ENCODE measurements around the gene GSDME. TPM values are rescaled to one million over a fixed set of nuclear protein-coding genes. Genes with fewer than 3 reads are reported as not detected.

The GSDME gene
- total RNA-seq, 1 experiment from 2014 or later, result 7.6 TPM

GRCh38 chr7:24706211-24707170 lies 50.8 kb downstream of the GSDME start:
- CTCF ChIA-PET, result no interaction called here
- Histone ChIP-seq H4K20me1 (ENCODE audit: insufficient read depth) (no peaks in the 10 kb centered on the region), H3K27ac (ENCODE audit: low read depth, low read length) (no peak overlapping the region), H3K4me2 (ENCODE audit: low read length) (no peak overlapping the region), H3K4me3 (replicated peaks in 1 of 2; ENCODE audit: low read depth in 1 of 2, low read length in 2 of 2) (no peak overlapping the region), H3K9me2 (ENCODE audit: insufficient read depth) (no peaks in the 10 kb centered on the region), H3K4me1 (ENCODE audit: control insufficient read depth in 1 of 2, insufficient read depth in 2 of 2, low read length in 2 of 2) (peaks cover 5 to 6% of the 10 kb centered on the region in 2 experiments), H3K27me3 (ENCODE audit: insufficient read depth, low read length) (no peaks in the 10 kb centered on the region), H3K36me3 (ENCODE audit: control insufficient read depth in 1 of 2, insufficient read depth in 2 of 2, low read length in 2 of 2) (0 out of 4 replicates have a peak, but pooled peaks cover 0 to 3% of the 10 kb centered on the region in 2 experiments), H3K9me3 (ENCODE audit: control insufficient read depth in 1 of 2, insufficient read depth in 1 of 2, low read depth in 1 of 2, low read length in 2 of 2) (no peaks in the 10 kb centered on the region), H3K9ac (ENCODE audit: low read length) (no peak overlapping the region), H2AFZ (ENCODE audit: low read depth, low read length, poor library complexity, severe bottlenecking) (no peak overlapping the region), H3K79me2 (ENCODE audit: insufficient read depth, low read length) (no peaks in the 10 kb centered on the region)
- DNase-seq (ENCODE audit: low read depth, low spot score) (no peak), ATAC-seq (no peak)
- intact Hi-C loops (cut with micrococcal nuclease), result no loop called here
- no TSS peak for BruUV-seq (replicated peaks)
- TF ChIP-seq SP1 (IDR thresholded peaks at IDR 0.05; ENCODE audit: low read depth) (no peak), ELF1 (IDR thresholded peaks at IDR 0.05; ENCODE audit: borderline replicate concordance, low read depth) (no peak), TCF7L2 (IDR thresholded peaks at IDR 0.05; ENCODE audit: borderline replicate concordance, extremely low read depth, insufficient read depth, insufficient read length) (no peak), ZFX (IDR thresholded peaks at IDR 0.05) (no peak), EZH2 (IDR thresholded peaks at IDR 0.05) (no peak), POLR2A (IDR thresholded peaks at IDR 0.05; ENCODE audit: borderline replicate concordance, extremely low read depth, insufficient read depth, insufficient read length) (no peak), EGR1 (IDR thresholded peaks at IDR 0.05; ENCODE audit: low read depth) (no peak), CBX3 (IDR thresholded peaks at IDR 0.05; ENCODE audit: low read depth) (no peak), SIN3A (IDR thresholded peaks at IDR 0.05; ENCODE audit: low read depth) (no peak), CEBPB (IDR thresholded peaks at IDR 0.05; ENCODE audit: low read depth) (no peak)
- TF ChIP-seq, protein P1, sequence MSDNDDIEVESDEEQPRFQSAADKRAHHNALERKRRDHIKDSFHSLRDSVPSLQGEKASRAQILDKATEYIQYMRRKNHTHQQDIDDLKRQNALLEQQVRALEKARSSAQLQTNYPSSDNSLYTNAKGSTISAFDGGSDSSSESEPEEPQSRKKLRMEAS (IDR thresholded peaks at IDR 0.05), result no peak
- TF ChIP-seq, protein P2, sequence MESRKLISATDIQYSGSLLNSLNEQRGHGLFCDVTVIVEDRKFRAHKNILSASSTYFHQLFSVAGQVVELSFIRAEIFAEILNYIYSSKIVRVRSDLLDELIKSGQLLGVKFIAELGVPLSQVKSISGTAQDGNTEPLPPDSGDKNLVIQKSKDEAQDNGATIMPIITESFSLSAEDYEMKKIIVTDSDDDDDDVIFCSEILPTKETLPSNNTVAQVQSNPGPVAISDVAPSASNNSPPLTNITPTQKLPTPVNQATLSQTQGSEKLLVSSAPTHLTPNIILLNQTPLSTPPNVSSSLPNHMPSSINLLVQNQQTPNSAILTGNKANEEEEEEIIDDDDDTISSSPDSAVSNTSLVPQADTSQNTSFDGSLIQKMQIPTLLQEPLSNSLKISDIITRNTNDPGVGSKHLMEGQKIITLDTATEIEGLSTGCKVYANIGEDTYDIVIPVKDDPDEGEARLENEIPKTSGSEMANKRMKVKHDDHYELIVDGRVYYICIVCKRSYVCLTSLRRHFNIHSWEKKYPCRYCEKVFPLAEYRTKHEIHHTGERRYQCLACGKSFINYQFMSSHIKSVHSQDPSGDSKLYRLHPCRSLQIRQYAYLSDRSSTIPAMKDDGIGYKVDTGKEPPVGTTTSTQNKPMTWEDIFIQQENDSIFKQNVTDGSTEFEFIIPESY (IDR thresholded peaks at IDR 0.05; ENCODE audit: extremely low read depth, insufficient replicate concordance, low read length), result no peak
- POLR2A ChIA-PET, result no interaction called here
- RAD21 ChIA-PET (ENCODE audit: low non-redundant PET in 1 of 2, low total read pairs in 2 of 2, uncharacterized antibody in 2 of 2, unreplicated experiment in 2 of 2), result no interaction called here
